Measurements from ENCODE around the gene ARTN. TPM values are rescaled to one million over a fixed set of nuclear protein-coding genes. Genes with fewer than 3 reads are reported as not detected.

ARTN gene
- polyA plus RNA-seq, 3 donors: 1.7 to 4.8 (median 2.4) TPM

DNA sequence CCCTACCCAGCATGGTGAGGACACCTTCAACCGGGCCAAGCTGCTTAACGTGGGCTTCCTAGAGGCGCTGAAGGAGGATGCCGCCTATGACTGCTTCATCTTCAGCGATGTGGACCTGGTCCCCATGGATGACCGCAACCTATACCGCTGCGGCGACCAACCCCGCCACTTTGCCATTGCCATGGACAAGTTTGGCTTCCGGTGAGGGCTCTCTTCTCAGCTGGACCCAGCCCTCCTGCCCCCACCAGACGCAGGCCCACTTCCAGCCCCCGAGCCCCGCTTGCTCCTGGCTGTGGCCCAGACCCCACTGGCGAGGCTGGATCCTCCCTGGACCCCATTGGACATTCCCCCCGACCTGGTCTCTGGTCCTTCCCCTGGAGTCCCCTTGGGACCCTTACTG, 51.3 kb downstream of the ARTN start:
- no peak for DNase-seq

DNA sequence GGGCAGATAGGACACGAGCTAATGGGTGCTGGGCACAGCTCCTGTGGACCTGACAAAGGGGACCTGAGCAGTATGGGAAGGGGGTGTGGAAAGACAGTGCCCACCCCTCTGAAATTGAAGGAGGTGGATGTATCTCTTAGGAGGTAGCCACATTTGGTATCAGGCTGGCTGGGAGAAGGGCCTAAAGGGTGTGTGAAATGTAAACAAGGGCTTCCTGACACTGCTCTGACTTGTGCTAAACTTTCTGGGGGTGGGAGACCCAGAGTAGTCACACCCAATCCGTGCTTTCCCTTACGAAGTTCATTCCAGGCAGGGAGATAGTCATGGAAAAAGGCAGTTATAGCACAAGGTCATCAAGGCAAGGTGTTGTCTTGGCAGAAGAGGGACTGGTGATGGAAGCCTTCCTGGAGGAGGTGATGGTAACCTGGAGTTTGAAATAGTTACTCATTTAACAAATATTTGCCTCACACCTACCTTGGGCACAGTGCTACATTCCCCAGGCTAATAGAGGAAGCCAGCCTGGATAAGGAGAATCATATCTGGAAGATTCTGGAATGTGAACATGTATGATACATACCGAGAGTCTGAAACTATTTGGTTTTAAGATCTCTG, 52.5 kb downstream of the ARTN start:
- no peak for DNase-seq

DNA sequence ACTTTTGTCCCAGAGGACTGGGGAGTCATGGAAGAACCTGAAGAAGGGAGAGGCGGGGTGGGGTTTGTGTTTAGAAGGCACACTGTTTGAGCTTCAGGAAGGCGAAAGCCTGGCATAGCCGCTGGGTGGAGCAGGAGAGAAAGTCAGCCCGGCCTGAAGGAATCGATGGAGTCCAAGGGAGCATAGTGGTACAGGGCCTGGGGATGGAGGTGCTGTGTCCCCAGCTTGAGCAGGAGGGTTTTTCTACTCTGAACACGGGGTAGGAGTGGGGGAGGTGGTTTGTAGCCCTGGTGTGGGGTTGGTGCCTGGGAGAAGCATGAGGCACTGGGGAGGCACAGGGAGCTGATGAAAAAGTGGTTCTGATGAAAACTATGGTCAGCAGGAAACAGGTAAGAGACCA, 53.1 kb downstream of the ARTN start:
- DNase-seq: no peak

Other genes with a start within 250 kb of the ARTN start
- 10 to 100 TPM; 19.2 to 27.2 (median 23.4) TPM for gene ST3GAL3, start 226.3 kb upstream of the ARTN start, polyA plus RNA-seq (ENCODE audit: insufficient read length in 3 of 3)
- gene IPO13, start 13.1 kb downstream of the ARTN start, polyA plus RNA-seq (ENCODE audit: insufficient read length in 3 of 3): 10 to 100 TPM; 42.6 to 44.7 (median 44.6) TPM
- gene DPH2, start 36.2 kb downstream of the ARTN start, polyA plus RNA-seq (ENCODE audit: insufficient read length in 3 of 3): 10 to 100 TPM; 23.2 to 27.2 (median 26.8) TPM
- gene ATP6V0B, start 41.2 kb downstream of the ARTN start, polyA plus RNA-seq (ENCODE audit: insufficient read length in 3 of 3): 100 to 1,000 TPM; 152 to 168 (median 168) TPM
- 10 to 100 TPM; 38.0 to 50.6 (median 42.1) TPM for gene B4GALT2, start 45.4 kb downstream of the ARTN start, polyA plus RNA-seq (ENCODE audit: insufficient read length in 3 of 3)
- 10 to 100 TPM; 19.9 to 30.6 (median 29.0) TPM for gene CCDC24, start 57.8 kb downstream of the ARTN start, polyA plus RNA-seq (ENCODE audit: insufficient read length in 3 of 3)
- 1 to 10 TPM; 6.7 to 8.1 (median 6.9) TPM for gene SLC6A9, start 97.7 kb downstream of the ARTN start, polyA plus RNA-seq (ENCODE audit: insufficient read length in 3 of 3)
- under 1 TPM in 1 of 3 donors, not detected in 2; 0.03 TPM for gene KLF17, start 185.0 kb downstream of the ARTN start, polyA plus RNA-seq (ENCODE audit: insufficient read length in 3 of 3)
- gene KLF18, start 207.8 kb downstream of the ARTN start, polyA plus RNA-seq (ENCODE audit: insufficient read length in 3 of 3): not detected

All from renal pelvis (tissue), 4 donors.